Iris pigment epithelial cell (primary cell): Measurements from ENCODE around the gene CENPH.
"Not testable (repeated sequence)": the region's sequence is repeated elsewhere in the genome, so short reads cannot be mapped to it uniquely, and the experiment has no call there.

Experiments used
- DNase-seq: peaks from one replicate; pipeline ENCODE4 v3.0.0-alpha.2; 2011; ENCODE audit warnings: low read depth

Gene CENPH

GRCh38 chr5:69209602-69210001, 20.2 kb downstream of the CENPH start:
- peak; percentile 63 for DNase-seq

DNA sequence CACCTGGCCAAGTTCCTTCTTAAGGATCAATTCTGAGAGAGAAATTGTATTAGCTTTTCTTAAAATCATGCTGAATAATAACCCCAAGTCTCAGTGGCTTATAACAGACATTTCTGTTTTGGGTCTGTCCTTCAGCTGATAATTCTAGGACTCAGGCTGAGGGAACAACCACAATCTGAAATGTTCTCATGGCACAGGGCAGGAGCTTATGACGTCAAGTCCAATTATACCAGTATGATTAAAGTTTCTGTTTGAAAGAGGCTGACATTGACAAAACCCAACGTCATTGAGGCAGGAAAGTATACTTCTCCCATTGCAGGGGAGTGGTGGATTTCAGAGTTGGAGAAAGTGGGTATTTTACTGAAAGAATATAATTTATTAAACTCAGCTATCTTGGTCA, 21.8 kb downstream of the CENPH start:
- DNase-seq, result no peak

GRCh38 chr5:69212022-69212421, 22.6 kb downstream of the CENPH start:
- DNase-seq, result no peak

GRCh38 chr5:69213513-69214215, 24.3 kb downstream of the CENPH start:
- DNase-seq, result peak; percentile 75

DNA sequence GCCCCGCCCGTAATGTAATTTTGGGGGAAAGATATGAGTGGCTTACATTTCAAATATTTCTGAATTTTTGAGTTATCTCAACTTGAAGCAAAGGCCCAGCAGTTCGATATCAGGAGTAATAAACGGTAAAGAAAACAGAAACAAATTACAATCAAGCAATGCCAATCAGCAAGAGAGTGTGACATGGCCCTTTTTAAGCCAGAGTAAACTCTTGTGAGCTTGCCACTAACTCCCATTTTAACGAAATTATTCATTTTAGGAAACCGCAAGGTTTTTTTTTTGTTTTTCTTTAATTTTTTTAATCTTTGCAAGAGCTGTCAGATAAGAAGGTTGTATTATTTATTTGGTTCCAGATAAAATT, 27.7 kb downstream of the CENPH start:
- no peak for DNase-seq

DNA sequence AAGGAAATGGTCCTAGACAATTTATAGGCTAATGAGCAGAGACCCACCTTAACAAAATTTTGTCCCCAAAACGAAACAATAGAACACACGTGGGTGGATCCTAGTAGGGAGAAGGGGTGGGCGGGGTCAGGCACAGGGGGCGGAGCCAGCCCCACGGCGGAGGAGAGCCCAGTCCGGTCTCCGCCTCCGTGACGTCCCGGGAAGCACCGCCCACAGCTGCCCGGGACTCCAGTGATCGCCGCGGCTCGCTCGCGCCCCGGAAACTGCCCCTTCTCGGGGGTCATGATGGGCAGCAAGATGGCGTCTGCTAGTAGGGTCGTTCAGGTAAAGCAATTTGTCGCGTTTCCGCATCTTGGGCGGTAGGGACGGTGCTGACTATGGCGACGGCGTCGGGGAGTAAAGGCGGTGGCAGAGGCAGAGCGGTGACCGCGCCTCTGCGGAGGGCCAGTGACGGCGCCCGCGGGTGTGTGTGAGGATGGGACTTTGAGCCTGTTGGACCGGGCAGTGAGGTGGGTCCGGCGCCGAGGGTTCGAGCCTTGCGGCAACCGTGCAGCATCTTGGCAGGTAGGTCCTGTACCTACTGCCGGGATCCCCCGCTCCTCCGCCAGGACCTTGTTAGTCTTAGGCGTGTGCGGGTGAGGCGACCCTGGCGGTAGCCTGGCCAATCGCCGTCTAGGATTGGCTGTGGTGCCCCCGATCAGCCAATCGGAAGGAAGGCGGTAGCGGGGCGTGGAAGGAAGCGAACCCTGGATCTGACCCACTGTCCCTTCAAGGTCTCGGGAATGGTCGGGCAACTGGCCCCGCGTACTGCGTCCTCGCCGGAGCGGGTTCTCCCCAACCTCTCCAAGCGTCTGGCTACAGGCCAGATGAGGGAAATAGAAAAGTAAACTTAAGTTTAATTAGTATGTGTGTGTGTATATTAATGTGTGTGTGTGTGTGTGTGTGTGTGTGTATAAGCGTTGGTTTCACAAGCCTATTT, 28.5 kb downstream of the CENPH start:
- peak; percentile 95 for DNase-seq

GRCh38 chr5:69219939-69220338, 30.6 kb downstream of the CENPH start:
- no peak for DNase-seq

DNA sequence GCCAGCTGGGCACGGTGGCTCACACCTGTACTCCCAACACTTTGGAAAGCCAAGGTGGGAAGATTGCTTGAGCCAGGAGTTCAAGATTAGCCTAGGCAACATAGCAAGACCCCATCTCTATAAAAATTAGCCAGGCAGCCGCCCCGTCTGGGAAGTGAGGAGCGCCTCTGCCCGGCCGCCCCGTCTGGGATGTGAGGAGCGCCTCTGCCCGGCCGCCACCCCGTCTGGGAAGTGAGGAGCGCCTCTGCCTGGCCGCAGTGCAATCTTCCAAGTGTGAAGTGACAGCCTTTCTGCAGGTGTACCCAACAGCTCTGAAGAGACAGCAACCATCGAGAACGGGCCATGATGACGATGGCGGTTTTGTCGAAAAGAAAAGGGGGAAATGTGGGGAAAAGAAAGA, 31.0 kb downstream of the CENPH start:
- DNase-seq, result not testable (repeated sequence)

GRCh38 chr5:69220833-69221232, 31.4 kb downstream of the CENPH start:
- DNase-seq, result not testable (repeated sequence)

DNA sequence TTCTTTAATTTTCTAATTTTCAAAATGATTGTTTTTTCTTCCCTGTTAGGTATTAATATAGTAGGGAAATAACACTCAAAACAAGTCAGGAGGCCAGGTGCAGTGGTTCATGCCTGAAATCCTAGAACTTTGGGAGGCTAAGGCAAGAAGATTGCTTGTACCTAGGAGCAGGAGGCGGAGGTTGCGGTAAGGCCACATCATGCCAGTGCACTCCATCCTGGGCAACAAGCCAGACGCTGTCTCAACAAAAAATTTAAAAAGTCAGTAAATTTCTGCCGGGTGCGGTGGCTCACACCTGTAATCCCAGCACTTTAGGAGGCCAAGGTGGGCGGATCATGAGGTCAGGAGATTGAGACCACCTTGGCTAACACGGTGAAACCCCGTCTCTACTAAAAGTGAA, 35.1 kb downstream of the CENPH start:
- no peak for DNase-seq

- DNase-seq, result no peak
These were observed 36.5 kb downstream of the CENPH start for GRCh38 chr5:69225860-69226259.

DNA sequence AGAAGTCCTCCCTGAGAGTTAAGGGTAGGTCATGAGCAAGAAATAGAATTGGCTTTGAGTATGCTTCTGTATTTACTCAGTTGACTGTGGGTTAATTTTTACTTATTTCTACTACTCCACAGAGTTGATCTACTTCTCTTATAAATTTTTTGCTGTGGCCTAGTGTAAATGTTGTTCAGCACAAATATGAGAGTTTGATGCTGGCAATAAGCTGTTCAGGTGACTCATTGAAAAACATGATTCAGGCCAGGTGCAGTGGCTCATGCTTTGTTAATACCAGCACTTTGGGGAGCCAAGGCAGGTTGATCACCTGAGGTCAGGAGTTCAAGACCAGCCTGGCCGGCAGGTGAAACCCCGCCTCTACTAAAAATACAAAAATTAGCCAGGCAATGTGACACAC, 40.8 kb downstream of the CENPH start:
- DNase-seq, result no peak

DNA sequence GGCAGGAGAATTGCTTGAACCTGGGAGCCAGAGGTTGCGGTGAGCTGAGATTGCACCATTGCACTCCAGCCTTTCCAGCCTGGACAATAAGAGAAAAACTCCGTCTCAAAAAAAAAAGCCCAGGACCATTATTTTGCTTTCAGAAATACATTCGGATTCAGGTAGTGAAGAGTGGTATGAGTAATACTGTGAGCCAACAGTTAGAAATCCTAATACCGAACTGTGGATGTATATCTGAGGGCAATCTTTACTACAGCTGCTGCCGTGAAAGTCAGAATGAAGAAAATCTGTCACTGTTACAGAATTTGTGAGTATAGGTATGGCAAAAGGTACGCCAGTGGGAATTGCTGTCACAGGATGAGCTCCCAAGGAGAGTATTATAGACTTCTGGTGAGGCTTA, 41.9 kb downstream of the CENPH start:
- no peak for DNase-seq

GRCh38 chr5:69231851-69232250, 42.5 kb downstream of the CENPH start:
- peak; percentile 71 for DNase-seq

DNA sequence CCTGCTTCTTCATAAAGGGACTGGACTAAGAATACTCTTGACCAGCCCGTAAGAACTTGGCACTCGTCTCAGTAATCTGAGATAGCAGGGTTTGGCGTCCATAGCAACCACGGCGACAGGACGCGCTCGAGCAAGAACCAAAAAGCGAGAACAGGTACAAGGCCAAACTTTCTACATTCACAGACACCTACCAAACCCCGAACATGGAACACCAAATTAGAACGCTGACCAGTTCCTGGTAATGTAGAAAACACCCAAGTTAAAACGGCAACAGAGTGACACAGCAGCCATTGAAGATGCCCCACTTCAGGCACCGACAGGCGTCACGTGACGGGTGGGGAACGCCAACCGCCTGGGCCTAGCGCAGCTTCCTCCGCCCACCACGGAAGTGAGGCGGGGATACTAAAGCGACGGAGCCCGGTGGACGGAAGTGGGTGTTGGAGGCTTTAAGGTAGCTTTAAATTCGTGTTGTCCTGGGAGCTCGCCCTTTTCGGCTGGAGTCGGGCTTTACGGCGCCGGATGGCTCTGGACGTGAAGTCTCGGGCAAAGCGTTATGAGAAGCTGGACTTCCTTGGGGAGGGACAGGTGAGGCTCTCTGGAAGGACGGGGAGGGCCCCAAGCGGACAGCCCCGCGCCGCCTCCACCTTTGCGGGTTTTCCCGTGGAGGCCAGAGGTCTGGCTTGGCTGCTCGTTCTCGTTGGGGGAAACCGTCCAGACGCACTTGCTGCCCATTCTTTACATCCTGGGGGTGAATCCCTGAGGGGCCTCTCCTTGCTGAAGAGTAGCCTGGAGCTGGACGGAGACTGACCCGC, 45.3 kb downstream of the CENPH start, which contains the start of gene CDK7:
TSS of gene CDK7 (plus strand) at position 430 of the 812 bp plus-strand sequence. CDS start at position 520, 90 bp downstream.
- DNase-seq, result peak; percentile 95

- not testable (repeated sequence) for DNase-seq
These were observed 47.4 kb downstream of the CENPH start for GRCh38 chr5:69236733-69237132.

- peak; percentile 37 for DNase-seq
These were observed 48.5 kb downstream of the CENPH start for GRCh38 chr5:69237877-69238276.

- peak; percentile 92 for DNase-seq
These were observed 49.4 kb downstream of the CENPH start for GRCh38 chr5:69238760-69239251.

GRCh38 chr5:69242215-69242927, 53.0 kb downstream of the CENPH start:
- DNase-seq, result no peak

DNA sequence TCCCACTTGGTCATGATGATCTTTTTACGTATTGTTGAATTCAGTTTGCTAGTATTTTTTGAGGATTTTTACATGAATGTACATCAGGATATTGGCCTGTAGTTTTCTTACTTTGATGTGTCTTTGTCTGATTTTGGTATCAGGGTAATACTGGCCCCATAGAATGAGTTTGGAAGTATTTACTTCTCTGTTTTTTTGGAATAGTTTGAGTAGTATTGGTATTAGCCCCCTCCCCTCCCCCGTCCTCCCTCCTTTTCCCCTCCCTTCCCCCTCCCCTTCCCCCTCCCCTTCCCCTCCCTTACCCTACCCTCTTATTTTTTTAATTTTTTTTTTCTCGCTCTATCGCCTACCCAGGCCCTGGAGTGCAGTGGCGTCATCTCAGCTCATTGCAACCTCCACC, 55.6 kb downstream of the CENPH start:
- no peak for DNase-seq

GRCh38 chr5:69248019-69248418, 58.6 kb downstream of the CENPH start:
- no peak for DNase-seq
